H1 (cell line): ENCODE measurements around the gene RTF2. TPM values are rescaled to one million over a fixed set of nuclear protein-coding genes. Genes with fewer than 3 reads are reported as not detected.

Experiments used
- CTCF ChIA-PET: fragments of 300-600 bp; sonication (Branson Sonifier 250); formaldehyde crosslinking; loops from one replicate; lab custom pipeline; 2021; ENCODE audit not compliant: partially characterized antibody; lab: Charles Lee
- POLR2A ChIA-PET: fragments of 300-600 bp; sonication (Branson Sonifier 250); formaldehyde crosslinking; loops from one replicate; lab custom pipeline; 2021; ENCODE audit warnings: inconsistent platforms; ENCODE audit not compliant: partially characterized antibody; lab: Charles Lee
- DNase-seq, 2 experiments: peaks; one replicate each; pipeline versions ENCODE4 v3.0.0 to v3.0.0-alpha.2; 2010 to 2022; ENCODE audit warnings: low spot score in 2 of 2, low read depth in 1 of 2, mixed read lengths in 1 of 2
- FAIRE-seq: peaks from 2 replicates; lab custom pipeline; 2011; peaks lifted over from hg19 to GRCh38; lab: Jason Lieb, UNC
- H2AFZ ChIP-seq: 2 replicates; pipeline ENCODE4 v1.8.1; 2012; ENCODE audit warnings: low read length, inconsistent platforms
- H2AK5ac ChIP-seq: 2 replicates; pipeline ENCODE4 v1.6.1; 2013; ENCODE audit warnings: low read depth, low read length
- H2BK120ac ChIP-seq: replicated peaks from 2 replicates; pipeline ENCODE3; 2013; ENCODE audit warnings: low read depth, low read length, inconsistent platforms
- H2BK12ac ChIP-seq: 2 replicates; pipeline ENCODE4 v1.6.1; 2013; ENCODE audit warnings: low read depth, low read length
- H2BK15ac ChIP-seq: 2 replicates; pipeline ENCODE4 v1.6.1; 2013; ENCODE audit warnings: low read length
- H2BK20ac ChIP-seq: 2 replicates; pipeline ENCODE4 v1.6.1; 2013; ENCODE audit warnings: low read length
- H2BK5ac ChIP-seq: 2 replicates; pipeline ENCODE4 v1.6.1; 2013; ENCODE audit warnings: low read depth, low read length
- H3K14ac ChIP-seq: 2 replicates; pipeline ENCODE4 v1.6.1; 2013; ENCODE audit warnings: inconsistent platforms; ENCODE audit not compliant: insufficient read length
- H3K18ac ChIP-seq: 2 replicates; pipeline ENCODE4 v1.6.1; 2013; ENCODE audit warnings: low read length; ENCODE audit errors: extremely low read depth
- H3K23ac ChIP-seq: 2 replicates; pipeline ENCODE4 v1.6.1; 2013; ENCODE audit warnings: inconsistent platforms; ENCODE audit not compliant: insufficient read length
- H3K23me2 ChIP-seq: 2 replicates; pipeline ENCODE4 v1.6.1; 2013; ENCODE audit warnings: low read depth, low read length
- H3K27ac ChIP-seq: 2 replicates; pipeline ENCODE4 v1.6.1; 2011; ENCODE audit warnings: low read depth, low read length, inconsistent platforms
- H3K27me3 ChIP-seq, 4 experiments: replicated peaks in 1 of 4; 1 replicate in 1 of 4; 2 replicates in 3 of 4; pipeline versions ENCODE4 v1.6.1 to v1.8.1; 2011 to 2013; ENCODE audit warnings: low read length in 3 of 4, mild to moderate bottlenecking in 3 of 4, inconsistent platforms in 2 of 4, mixed read lengths in 2 of 4, moderate library complexity in 1 of 4; ENCODE audit not compliant: control insufficient read depth in 3 of 4, insufficient read depth in 3 of 4; ENCODE audit errors: extremely low read depth in 1 of 4
- H3K36me3 ChIP-seq, 4 experiments: 2 replicates each; pipeline versions ENCODE4 v1.6.1 to v1.8.1; 2011 to 2013; ENCODE audit warnings: mild to moderate bottlenecking in 4 of 4, low read length in 3 of 4, moderate library complexity in 2 of 4, control low read depth in 1 of 4, inconsistent platforms in 1 of 4; ENCODE audit not compliant: insufficient read depth in 4 of 4, control insufficient read depth in 2 of 4
- H3K4ac ChIP-seq: replicated peaks from 2 replicates; pipeline ENCODE3; 2013; ENCODE audit warnings: low read length, low read depth, mixed read lengths, inconsistent platforms; ENCODE audit not compliant: insufficient read length
- H3K4me1 ChIP-seq, 4 experiments: replicated peaks in 1 of 4; 1 replicate in 1 of 4; 2 replicates in 3 of 4; pipeline versions ENCODE4 v1.6.1 to v1.8.1; 2011 to 2013; ENCODE audit warnings: low read length in 3 of 4, inconsistent platforms in 2 of 4, mixed read lengths in 1 of 4; ENCODE audit not compliant: insufficient read depth in 4 of 4, control insufficient read depth in 3 of 4
- H3K4me2 ChIP-seq, 2 experiments: 2 replicates each; pipeline versions ENCODE4 v1.6.1 to v1.8.1; 2011 to 2013; ENCODE audit warnings: low read depth in 2 of 2, low read length in 2 of 2, control low read depth in 1 of 2, inconsistent platforms in 1 of 2, mild to moderate bottlenecking in 1 of 2; ENCODE audit not compliant: insufficient read depth in 1 of 2
- H3K4me3 ChIP-seq, 4 experiments: fragments of 200-600, 300-600 bp in 1 of 4; sonication (generic), shearing (Covaris generic), sonication (Bioruptor Twin) in 1 of 4; 2 replicates each; pipeline versions ENCODE4 v1.5.1 to v1.8.1; 2011 to 2016; ENCODE audit warnings: low read length in 4 of 4, low read depth in 3 of 4, control low read depth in 2 of 4, inconsistent platforms in 2 of 4, mild to moderate bottlenecking in 2 of 4, mixed read lengths in 1 of 4, moderate library complexity in 1 of 4; ENCODE audit not compliant: insufficient read depth in 2 of 4; ENCODE audit errors: extremely low read depth in 1 of 4
- H3K56ac ChIP-seq: replicated peaks from 2 replicates; pipeline ENCODE3; 2013; ENCODE audit warnings: low read depth, mild to moderate bottlenecking, mixed read lengths, low read length, inconsistent platforms; ENCODE audit not compliant: insufficient read length
- H3K79me1 ChIP-seq: 2 replicates; pipeline ENCODE4 v1.6.1; 2013; ENCODE audit warnings: low read depth, low read length, control low read depth
- H3K79me2 ChIP-seq, 2 experiments: 2 replicates each; pipeline versions ENCODE4 v1.6.1 to v1.8.1; 2012 to 2013; ENCODE audit warnings: low read length in 2 of 2, mild to moderate bottlenecking in 2 of 2, inconsistent platforms in 1 of 2; ENCODE audit not compliant: insufficient read depth in 2 of 2, control insufficient read depth in 1 of 2
- H3K9ac ChIP-seq, 4 experiments: replicated peaks in 1 of 4; 1 replicate in 1 of 4; 2 replicates in 3 of 4; pipeline versions ENCODE4 v1.6.1 to v1.8.1; 2011 to 2013; ENCODE audit warnings: low read depth in 3 of 4, low read length in 3 of 4, control low read depth in 2 of 4, mild to moderate bottlenecking in 2 of 4, moderate library complexity in 2 of 4, inconsistent platforms in 1 of 4; ENCODE audit errors: extremely low read depth in 1 of 4
- H3K9me3 ChIP-seq, 2 experiments: 2 replicates each; pipeline versions ENCODE4 v1.6.1 to v1.8.1; 2012 to 2013; ENCODE audit warnings: mild to moderate bottlenecking in 2 of 2, moderate library complexity in 2 of 2, control low read depth in 1 of 2, inconsistent platforms in 1 of 2, low read depth in 1 of 2, low read length in 1 of 2, mixed read lengths in 1 of 2; ENCODE audit not compliant: insufficient read depth in 2 of 2
- H4K20me1 ChIP-seq, 2 experiments: replicated peaks in 1 of 2; 2 replicates each; pipeline versions ENCODE3 to v1.8.1; 2011 to 2013; ENCODE audit warnings: inconsistent platforms in 2 of 2, low read length in 2 of 2, mild to moderate bottlenecking in 1 of 2; ENCODE audit not compliant: insufficient read depth in 2 of 2, control insufficient read depth in 1 of 2
- H4K5ac ChIP-seq: 2 replicates; pipeline ENCODE4 v1.6.1; 2013; ENCODE audit warnings: low read length, low read depth, mixed read lengths, inconsistent platforms; ENCODE audit not compliant: insufficient read length
- H4K8ac ChIP-seq: 2 replicates; pipeline ENCODE4 v1.8.0; 2013; ENCODE audit warnings: mild to moderate bottlenecking, moderate library complexity, low read length, inconsistent platforms; ENCODE audit not compliant: insufficient read depth; ENCODE audit errors: extremely low read depth
- H4K91ac ChIP-seq: replicated peaks from 2 replicates; pipeline ENCODE3; 2013; ENCODE audit warnings: low read length, mixed read lengths, inconsistent platforms; ENCODE audit not compliant: insufficient read length
- MAFK ChIP-seq: IDR thresholded peaks from 2 replicates; pipeline ENCODE4 v1.6.1; 2012; ENCODE audit warnings: low read depth, mild to moderate bottlenecking, improper control_type of control experiment, low read length
- WGBS, 2 experiments: shearing (Covaris generic) in 1 of 2; methylation state at CpG; one replicate each; pipeline versions ENCODE4 v1.1.6 to v1.1.7; 2013 to 2015; ENCODE audit warnings: low lambda C conversion rate in 2 of 2, mixed read lengths in 2 of 2, inconsistent platforms in 1 of 2, low coverage in 1 of 2, missing lambda C conversion rate in 1 of 2; ENCODE audit not compliant: insufficient replicate concordance in 2 of 2, insufficient coverage in 1 of 2, insufficient read length in 1 of 2; ENCODE audit errors: extremely low coverage in 1 of 2, missing lambda C conversion rate in 1 of 2; 5-methylcytosine and 5-hydroxymethylcytosine counted together
- polyA plus RNA-seq, 7 experiments: library from polyadenylated mRNA; depleted of rRNA in 3 of 7; stranded (reverse) in 5 of 7; unstranded in 2 of 7; fragments of >200 nt in 5 of 7; fragments of 200-250 nt in 2 of 7; gene quantifications; 1 replicate in 5 of 7; 2 replicates in 1 of 7; 4 replicates in 1 of 7; pipeline versions ENCODE4 v1.2.1 to v1.2.3, GENCODE V29; 2011 to 2013; ENCODE audit warnings: missing spikeins in 2 of 7, mixed read lengths in 2 of 7
- total RNA-seq: library from RNA; stranded (reverse); fragmentation: NEBNext Ultra II Directional; extraction: Animal tissue kit (Norgen Biotek cat#: 25700); gene quantifications from 2 replicates; pipeline ENCODE4 v1.2.1, GENCODE V29; 2021

The RTF2 gene
- total and polyA plus RNA-seq, 2 of the 8 experiments (the other 6 are each of a cell fraction or from before 2014, with no cell fraction given) = 33.9 to 51.2 TPM

DNA sequence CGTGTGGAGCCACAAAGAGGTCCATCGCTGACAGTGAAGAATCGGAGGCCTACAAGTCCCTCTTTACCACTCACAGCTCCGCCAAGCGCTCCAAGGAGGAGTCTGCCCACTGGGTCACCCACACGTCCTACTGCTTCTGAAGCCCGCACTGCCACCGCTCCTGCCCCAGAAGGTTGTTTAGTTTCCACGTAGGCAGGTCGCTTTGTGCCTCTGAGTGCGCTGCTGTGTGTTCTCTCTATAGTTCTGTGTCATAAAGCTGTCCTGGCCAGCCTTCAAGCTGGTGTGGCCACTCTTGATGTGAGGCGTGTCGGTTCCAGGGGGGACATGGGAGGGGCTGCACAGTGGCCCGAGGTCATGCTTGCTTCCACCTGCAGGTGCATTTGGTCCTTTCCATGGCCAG lies 49.7 kb downstream of the RTF2 start:
- H3K79me2 ChIP-seq = no peaks in the 10 kb centered on the region
- 90% methylated on average over 14 of the region's 14 CpGs; no CpG with 5 or more reads in 1 of the 2 experiments for WGBS, 2 experiments
- no peak overlapping the region for H3K14ac ChIP-seq
- peak overlapping the region; percentile 25; the same call in 1 of the 2 replicates for H4K8ac ChIP-seq
- H2BK12ac ChIP-seq = no peak overlapping the region
- no peak overlapping the region for H3K9ac ChIP-seq
- H2BK20ac ChIP-seq = no peak overlapping the region
- H3K56ac ChIP-seq = no peak overlapping the region
- no peak overlapping the region for H3K4me2 ChIP-seq
- no peak overlapping the region for H4K5ac ChIP-seq
- no peak overlapping the region for H2AFZ ChIP-seq
- H3K27ac ChIP-seq = no peak overlapping the region
- no peak overlapping the region for H2BK120ac ChIP-seq
- H2AK5ac ChIP-seq = no peak overlapping the region
- CTCF ChIA-PET = no interaction called here
- no peaks in the 10 kb centered on the region for H3K4me1 ChIP-seq
- no peak overlapping the region for H3K23ac ChIP-seq
- H3K4ac ChIP-seq = no peak overlapping the region
- POLR2A ChIA-PET = no interaction called here
- FAIRE-seq = no peak
- peaks cover 7 to 21% of the 10 kb centered on the region in 2 experiments; a peak in 2 of 4 replicates for H3K9me3 ChIP-seq
- no peak overlapping the region for H2BK15ac ChIP-seq
- H2BK5ac ChIP-seq = no peak overlapping the region
- no peak for TF ChIP-seq MAFK
- H3K27me3 ChIP-seq = no peaks in the 10 kb centered on the region
- no peak overlapping the region for H3K18ac ChIP-seq
- peaks cover 0 to 31% (median 23%) of the 10 kb centered on the region in 4 experiments; a peak in 6 of 8 replicates for H3K36me3 ChIP-seq
- no peaks in the 10 kb centered on the region for H3K79me1 ChIP-seq
- no peak overlapping the region for H3K4me3 ChIP-seq
- DNase-seq = no peak
- no peak overlapping the region for H4K91ac ChIP-seq
- no peaks in the 10 kb centered on the region for H4K20me1 ChIP-seq
- no peaks in the 10 kb centered on the region for H3K23me2 ChIP-seq
